HepG2 (cell line): ENCODE results near the gene KCNJ14. TPM values are rescaled to one million over a fixed set of nuclear protein-coding genes. Genes with fewer than 3 reads are reported as not detected.

Experiments
- AGO1 ChIP-seq: fragments of 200-400 bp; formaldehyde crosslinking; IDR thresholded peaks from 2 replicates; pipeline ENCODE4 v1.6.1; 2017; ENCODE audit warnings: mild to moderate bottlenecking, low read depth, low read length, moderate library complexity; ENCODE audit not compliant: poor library complexity, severe bottlenecking
- BRD4 ChIP-seq: sonication (generic); formaldehyde crosslinking; IDR thresholded peaks from 2 replicates; pipeline ENCODE4 v1.4.0; 2020; ENCODE audit warnings: missing genetic modification reagents
- CREM ChIP-seq, 2 experiments: sonication (generic) in 1 of 2; formaldehyde crosslinking in 1 of 2; IDR thresholded peaks; 2 replicates each; pipeline versions ENCODE4 v1.4.0 to v1.6.1; 2016 to 2020; ENCODE audit warnings: antibody characterized with exemption in 1 of 2, mild to moderate bottlenecking in 1 of 2, missing genetic modification reagents in 1 of 2
- DNMT1 ChIP-seq: sonication (generic); formaldehyde crosslinking; IDR thresholded peaks from 2 replicates; pipeline ENCODE4 v1.5.1; 2020; ENCODE audit warnings: mild to moderate bottlenecking, missing genetic modification reagents
- ELF3 ChIP-seq: IDR thresholded peaks from 2 replicates; pipeline ENCODE4 v1.6.1; 2016; ENCODE audit warnings: missing genetic modification reagents, missing compliant biosample characterization
- GMEB1 ChIP-seq: sonication (generic); formaldehyde crosslinking; IDR thresholded peaks from 2 replicates; pipeline ENCODE4 v1.5.1; 2020; ENCODE audit warnings: missing genetic modification reagents, mild to moderate bottlenecking, borderline replicate concordance
- HMGXB3 ChIP-seq: sonication (generic); formaldehyde crosslinking; IDR thresholded peaks from 2 replicates; pipeline ENCODE4 v1.4.0; 2020; ENCODE audit warnings: missing genetic modification reagents, borderline replicate concordance
- HOXA9 ChIP-seq: sonication (generic); formaldehyde crosslinking; IDR thresholded peaks from 2 replicates; pipeline ENCODE4 v1.8.1; 2022; ENCODE audit warnings: missing genetic modification reagents, mild to moderate bottlenecking, moderate library complexity, borderline replicate concordance
- IKZF5 ChIP-seq: IDR thresholded peaks from 2 replicates; pipeline ENCODE4 v1.6.1; 2018; ENCODE audit warnings: missing genetic modification reagents, mild to moderate bottlenecking, missing compliant biosample characterization
- KAT7 ChIP-seq: IDR thresholded peaks from 2 replicates; pipeline ENCODE4 v1.6.1; 2018; ENCODE audit warnings: borderline replicate concordance, missing compliant biosample characterization
- KDM1A ChIP-seq: IDR thresholded peaks from 2 replicates; pipeline ENCODE4 v1.6.1; 2016; ENCODE audit warnings: missing compliant biosample characterization
- MAFK ChIP-seq, 2 experiments: IDR thresholded peaks in 1 of 2; conservative IDR thresholded peaks in 1 of 2; 2 replicates each; pipeline ENCODE4 v1.6.1; 2011; ENCODE audit warnings: improper control_type of control experiment in 2 of 2, low read length in 2 of 2
- PLRG1 ChIP-seq: fragments of 450-650 bp; conservative IDR thresholded peaks from 2 replicates; pipeline ENCODE4 v1.6.1; 2016
- RFX5 ChIP-seq: IDR thresholded peaks from 2 replicates; pipeline ENCODE4 v1.6.1; 2011; ENCODE audit warnings: low read depth, low read length, improper control_type of control experiment
- SRSF4 ChIP-seq: fragments of 200-400 bp; formaldehyde crosslinking; IDR thresholded peaks from one replicate; pipeline ENCODE4 v1.6.1; 2018; ENCODE audit warnings: mild to moderate bottlenecking, low read depth, low read length, moderate library complexity; ENCODE audit not compliant: poor library complexity, severe bottlenecking
- TGIF2 ChIP-seq: IDR thresholded peaks from 2 replicates; pipeline ENCODE4 v1.6.1; 2016; ENCODE audit warnings: control low read depth, missing compliant biosample characterization
- ZNF12 ChIP-seq: sonication (generic); formaldehyde crosslinking; IDR thresholded peaks from 2 replicates; pipeline ENCODE4 v1.5.0; 2020; ENCODE audit warnings: missing genetic modification reagents
- ZNF350 ChIP-seq: sonication (generic); formaldehyde crosslinking; IDR thresholded peaks from 2 replicates; pipeline ENCODE4 v1.4.0; 2020; ENCODE audit warnings: mild to moderate bottlenecking, low read depth, missing genetic modification reagents, borderline replicate concordance
- ZNF574 ChIP-seq: sonication (generic); formaldehyde crosslinking; IDR thresholded peaks from 2 replicates; pipeline ENCODE4 v1.4.0; 2020; ENCODE audit warnings: missing genetic modification reagents
- ZSCAN9 ChIP-seq: IDR thresholded peaks from 2 replicates; pipeline ENCODE4 v1.6.1; 2016; ENCODE audit warnings: borderline replicate concordance
- polyA plus RNA-seq, 8 experiments: library from polyadenylated mRNA; depleted of rRNA in 3 of 8; stranded (reverse) in 7 of 8; unstranded in 1 of 8; fragments of >200 nt; fragmentation: Illumina TruSeq in 4 of 8; extraction: Trizol in 4 of 8; gene quantifications; 2 replicates each; pipeline versions ENCODE4 v1.2.1 to v1.2.3, GENCODE V29; 2011 to 2016; ENCODE audit warnings: low read depth in 4 of 8, missing spikeins in 1 of 8, mixed read lengths in 1 of 8; ENCODE audit not compliant: insufficient read depth in 1 of 8
- total RNA-seq, 5 experiments: library from RNA; depleted of rRNA; stranded (reverse); fragments of >200 nt; fragmentation: Illumina TruSeq; extraction: Trizol; gene quantifications; 2 replicates each; pipeline ENCODE4 v1.2.3, GENCODE V29; 2016; ENCODE audit warnings: low read depth in 1 of 5

Gene KCNJ14
- total and polyA plus RNA-seq, 2 of the 13 experiments (the other 11 are each of a cell fraction or from before 2014, with no cell fraction given) = 0.20 to 0.51 TPM

- TF ChIP-seq GMEB1 (CRISPR knock-in tag) (peak; percentile 52; the same call in 1 of the 2 replicates), ZNF350 (peak; percentile 83; the same call in 1 of the 2 replicates), SRSF4 (no peak), ZNF574 (peak; percentile 95), MAFK (conservative IDR thresholded peaks at IDR 0.05 in 1 of 2, IDR thresholded peaks at IDR 0.05 in 1 of 2; ENCODE audit: low read length in 2 of 2) (no peak), KAT7 (peak; percentile 32; the same call in 1 of the 2 replicates), KDM1A (CRISPR knock-in tag) (no peak), ELF3 (no peak), HOXA9 (CRISPR knock-in tag) (no peak), IKZF5 (no peak), BRD4 (CRISPR knock-in tag) (peak; percentile 32; the same call in 1 of the 2 replicates), HMGXB3 (CRISPR knock-in tag) (0 out of 2 replicates have a peak, but pooled peaks have one; percentile 39), ZNF12 (no peak), CREM (IDR thresholded peaks at IDR 0.05) (no peak; the same call in none of the 2 replicates), CREM (CRISPR knock-in tag; IDR thresholded peaks at IDR 0.05) (no peak), TGIF2 (CRISPR knock-in tag) (no peak), DNMT1 (CRISPR knock-in tag) (no peak), AGO1 (peak; percentile 34), ZSCAN9 (CRISPR knock-in tag) (no peak), RFX5 (no peak), PLRG1 (no peak)
These were observed 14.0 kb downstream of the KCNJ14 start, which contains the start of gene CYTH2 (continued) for GRCh38 chr19:48469289-48469881.
